GM18907 (cell line): ENCODE results near the gene DIO3.

ENCODE experiments used
- ATAC-seq: cut with Tn5 transposase; IDR thresholded peaks from one replicate; pipeline ENCODE4 v1.9.1; 2021; ENCODE audit warnings: mild to moderate bottlenecking, moderate library complexity; ENCODE audit not compliant: unreplicated experiment

DIO3 gene

GRCh38 chr14:101561145-101561896 lies at the start of gene DIO3:
DIO3 (plus strand) TSS chr14:101561495.
- no peak for ATAC-seq

DNA sequence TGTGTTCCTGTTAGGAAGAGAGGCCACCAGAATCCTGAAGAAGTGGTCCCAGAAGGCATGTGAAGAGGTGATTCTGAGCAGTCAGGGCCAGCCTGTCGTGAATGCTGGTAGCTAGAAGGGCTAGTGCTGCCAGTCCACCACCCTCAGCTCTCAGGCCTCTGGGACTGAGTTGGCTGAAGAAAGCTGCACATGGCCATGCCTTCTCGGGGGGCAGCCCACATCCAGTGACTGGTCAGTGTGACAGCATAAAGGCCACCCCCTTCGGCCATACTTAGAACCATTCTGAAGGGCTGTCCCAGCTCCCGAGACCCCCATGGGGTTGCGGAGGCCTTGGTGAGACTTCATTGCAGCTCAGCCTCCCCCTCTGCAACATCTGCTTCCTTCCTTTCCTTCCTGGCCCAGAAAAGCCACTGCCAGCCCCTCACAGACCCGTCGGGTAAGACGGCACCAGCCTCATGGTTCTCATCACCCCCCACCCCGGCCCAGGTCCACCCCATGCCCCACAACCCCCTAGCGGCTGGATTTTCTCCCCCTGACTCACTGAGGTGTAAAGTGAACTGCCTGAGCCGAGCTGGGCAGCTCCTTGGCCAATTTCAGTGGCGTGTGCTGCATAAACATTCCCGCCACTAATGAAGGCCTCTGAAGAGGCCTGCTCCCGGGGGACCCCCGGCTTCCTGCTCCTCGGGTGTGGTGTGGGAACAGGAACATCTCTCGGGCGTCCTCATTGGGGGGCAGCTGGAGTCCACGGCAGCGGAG lies 49.5 kb upstream of the DIO3 start:
- no peak for ATAC-seq

DNA sequence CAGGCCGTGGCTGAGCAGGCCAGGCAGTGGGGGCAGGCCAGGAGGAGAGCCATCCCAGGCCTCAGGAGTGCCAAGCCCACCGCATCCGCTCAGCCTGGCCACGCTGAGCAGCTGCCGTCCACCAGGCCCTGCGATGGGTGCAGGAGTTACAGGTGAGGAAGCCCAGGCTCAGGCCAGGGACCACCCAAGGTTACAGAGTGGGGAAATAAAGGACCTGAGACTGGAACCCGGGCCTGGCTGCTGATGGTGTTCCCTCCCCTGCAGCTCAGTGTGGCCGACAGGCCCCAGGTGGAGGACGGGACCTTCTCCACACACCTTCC lies 49.0 kb upstream of the DIO3 start:
- no peak for ATAC-seq

GRCh38 chr14:101514136-101514535 lies 47.2 kb upstream of the DIO3 start:
- no peak for ATAC-seq

DNA sequence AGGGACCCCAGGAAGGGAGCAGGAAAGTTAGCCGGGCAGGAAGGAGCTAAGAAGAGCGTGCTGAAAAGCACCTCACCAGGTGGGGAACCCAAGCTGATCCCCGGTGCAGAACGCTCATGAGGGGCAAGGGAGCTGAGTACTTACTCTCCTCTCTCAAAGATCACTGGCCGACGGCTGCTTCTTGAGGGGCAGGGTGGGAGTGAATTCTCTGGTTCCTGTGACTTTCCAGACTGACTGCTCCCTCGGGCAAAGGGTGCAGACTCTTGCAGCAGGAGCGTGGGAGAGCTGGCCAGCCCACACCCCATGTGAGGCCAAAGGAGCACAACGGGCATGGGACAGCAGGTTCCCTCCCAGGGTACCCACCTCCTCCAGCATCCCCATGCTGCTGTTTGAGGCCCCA lies 44.9 kb upstream of the DIO3 start:
- no peak for ATAC-seq

- ATAC-seq: no peak
Measured at GRCh38 chr14:101518611-101519473, 42.5 kb upstream of the DIO3 start.

GRCh38 chr14:101520621-101521472 lies 40.4 kb upstream of the DIO3 start:
- ATAC-seq: no peak

DNA sequence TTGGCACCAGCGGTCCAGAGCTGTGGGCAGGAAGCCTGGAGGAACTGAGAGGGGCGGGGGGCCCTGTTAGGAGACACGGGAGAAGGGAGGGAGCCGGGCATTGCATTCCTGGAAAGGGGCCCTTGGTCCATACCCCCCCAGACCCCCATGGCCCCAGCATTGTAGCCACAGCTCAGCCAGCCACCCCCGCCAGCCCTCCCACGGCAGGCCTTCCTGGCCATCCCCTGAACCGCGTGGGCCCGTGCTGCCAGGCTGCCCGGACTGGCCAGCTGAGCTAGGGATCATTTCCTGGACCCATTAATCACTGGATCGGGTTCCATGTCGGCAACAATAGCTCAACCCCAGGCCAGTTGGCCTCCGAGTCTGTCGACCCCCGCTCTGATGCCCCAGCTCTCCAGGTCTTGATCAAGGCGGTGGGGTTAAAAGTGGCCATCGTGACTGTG lies 39.8 kb upstream of the DIO3 start:
- no peak for ATAC-seq

DNA sequence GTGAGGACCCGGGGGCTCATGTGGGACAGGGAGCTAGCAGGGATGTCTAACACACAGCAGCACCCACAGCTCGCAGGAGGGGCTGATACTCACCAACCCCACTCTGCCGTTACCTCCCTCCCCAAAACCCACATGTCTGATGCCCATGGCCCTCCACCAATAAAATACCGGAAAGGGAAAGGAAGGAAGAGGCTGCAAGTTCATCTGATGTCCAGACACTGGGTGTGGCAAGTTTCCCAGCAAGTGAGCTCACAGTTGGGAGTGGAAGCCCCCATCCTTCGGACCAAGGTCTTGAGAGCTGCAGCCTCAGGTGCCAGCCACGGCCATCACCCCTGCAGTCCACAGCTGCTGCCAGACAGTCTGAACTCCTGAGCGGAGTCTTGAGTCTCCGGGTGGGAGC lies 39.3 kb upstream of the DIO3 start:
- no peak for ATAC-seq

DNA sequence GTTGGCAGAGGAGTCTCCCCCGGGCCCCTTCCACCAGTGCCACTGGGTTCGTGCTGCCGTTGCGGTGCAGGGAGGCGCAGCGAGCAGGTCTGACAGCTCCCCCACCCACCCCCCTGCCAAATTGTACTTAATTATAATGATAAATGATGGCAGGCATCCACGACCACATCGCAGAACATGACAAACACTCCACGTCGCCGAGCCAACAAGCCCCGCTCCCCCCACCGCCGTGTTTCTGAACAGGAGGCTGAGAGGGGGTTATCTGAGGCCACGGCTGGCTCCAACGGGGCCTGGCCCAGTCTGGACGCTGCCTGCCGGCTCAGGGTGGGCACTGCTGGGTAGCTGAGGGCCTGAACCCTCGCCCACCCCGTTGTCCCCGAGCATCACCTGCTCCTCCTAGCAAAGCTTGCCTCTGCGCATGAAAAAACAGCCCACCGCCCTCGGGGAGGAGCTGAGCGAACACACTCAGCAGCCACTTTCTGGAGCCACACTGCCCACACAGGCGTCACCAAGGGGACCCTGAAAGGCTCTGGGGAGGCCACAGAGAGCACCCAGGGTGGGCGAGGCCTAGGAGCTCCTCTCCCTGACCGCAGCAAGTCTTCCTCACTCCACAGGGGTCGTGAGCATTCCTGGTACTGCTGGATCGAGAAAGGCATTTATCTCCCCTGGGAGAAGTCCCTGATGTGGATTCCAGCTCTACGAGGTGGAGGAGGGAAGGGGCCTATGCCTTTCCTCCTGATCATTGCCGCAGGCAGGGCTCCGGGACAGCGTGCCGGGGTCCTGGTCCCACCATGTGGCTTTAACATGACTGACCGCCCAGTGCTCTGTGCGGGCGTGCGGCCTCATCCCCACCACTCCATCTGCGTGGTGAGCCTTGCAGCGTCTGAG lies 35.4 kb upstream of the DIO3 start:
- no peak for ATAC-seq

- ATAC-seq: no peak
Measured at GRCh38 chr14:101527987-101528386, 33.3 kb upstream of the DIO3 start.

- ATAC-seq: no peak
Measured at GRCh38 chr14:101529079-101529478, 32.2 kb upstream of the DIO3 start.

DNA sequence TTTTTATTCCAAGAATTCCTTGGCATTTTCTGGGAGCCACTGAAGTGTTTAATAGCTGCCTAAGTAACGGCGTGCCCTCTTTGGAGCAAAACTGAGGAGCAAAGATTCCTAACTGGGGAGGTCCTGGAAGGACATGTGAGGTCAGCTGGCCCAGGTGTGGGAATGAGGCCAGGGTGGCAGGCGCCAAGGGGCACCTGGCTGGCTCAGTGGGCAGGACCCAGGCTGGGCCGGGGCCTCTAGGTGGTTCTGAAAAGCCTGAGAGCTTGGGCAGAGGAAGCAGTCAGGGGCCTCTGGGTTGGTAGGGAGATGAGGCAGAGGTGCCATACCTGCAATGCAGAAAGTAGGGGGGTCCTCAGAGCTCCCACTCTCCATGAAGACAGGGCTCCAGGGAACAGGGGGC lies 27.1 kb upstream of the DIO3 start:
- ATAC-seq: no peak

- ATAC-seq: peak; percentile 50
Measured at GRCh38 chr14:101535232-101535631, 26.1 kb upstream of the DIO3 start.

DNA sequence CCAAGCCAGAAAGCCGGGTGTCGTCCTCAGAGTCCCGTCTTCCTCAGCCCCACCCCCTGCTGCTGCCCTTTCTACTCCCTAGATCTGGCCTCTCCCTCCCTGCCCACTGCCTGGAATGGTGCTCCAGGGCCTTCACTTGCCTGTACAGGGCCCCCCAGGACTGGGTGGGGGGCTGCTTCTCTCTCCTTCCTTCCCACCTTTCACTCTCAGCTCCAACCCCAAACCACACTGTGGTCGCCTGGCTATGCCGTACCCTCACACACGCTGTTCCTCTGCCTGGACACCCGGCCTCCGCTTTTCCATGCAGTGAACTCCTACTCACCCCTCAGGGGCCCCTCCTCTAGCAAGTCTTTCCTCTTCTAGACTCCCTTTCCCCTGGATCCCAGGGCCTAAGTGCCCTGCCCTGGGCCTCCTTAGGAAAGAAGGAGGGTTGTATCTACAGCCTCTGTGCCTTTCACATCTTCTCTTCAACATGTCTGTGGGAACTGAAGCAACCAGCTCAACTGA lies 25.5 kb upstream of the DIO3 start:
- ATAC-seq: no peak

GRCh38 chr14:101537286-101537685 lies 24.0 kb upstream of the DIO3 start:
- no peak for ATAC-seq

DNA sequence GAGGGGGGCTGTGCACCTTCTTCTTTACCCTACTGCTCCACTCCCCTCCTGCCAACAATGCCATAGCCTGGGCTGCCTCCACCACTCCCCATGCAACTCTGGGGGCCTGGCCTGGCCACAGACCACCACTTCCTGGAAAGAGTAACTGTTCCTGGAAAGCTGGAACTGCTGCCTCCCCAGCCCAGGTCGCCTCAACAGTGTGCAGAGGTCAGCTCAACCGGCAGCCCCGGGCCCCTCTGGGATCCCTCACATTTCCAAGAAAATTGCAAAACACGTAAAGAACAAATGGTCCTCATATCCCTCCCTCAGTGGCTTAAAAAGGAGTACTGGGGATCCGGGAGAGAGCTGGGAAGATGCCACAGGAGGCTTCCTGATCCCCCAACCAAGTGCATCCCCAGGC lies 22.4 kb upstream of the DIO3 start:
- no peak for ATAC-seq

DNA sequence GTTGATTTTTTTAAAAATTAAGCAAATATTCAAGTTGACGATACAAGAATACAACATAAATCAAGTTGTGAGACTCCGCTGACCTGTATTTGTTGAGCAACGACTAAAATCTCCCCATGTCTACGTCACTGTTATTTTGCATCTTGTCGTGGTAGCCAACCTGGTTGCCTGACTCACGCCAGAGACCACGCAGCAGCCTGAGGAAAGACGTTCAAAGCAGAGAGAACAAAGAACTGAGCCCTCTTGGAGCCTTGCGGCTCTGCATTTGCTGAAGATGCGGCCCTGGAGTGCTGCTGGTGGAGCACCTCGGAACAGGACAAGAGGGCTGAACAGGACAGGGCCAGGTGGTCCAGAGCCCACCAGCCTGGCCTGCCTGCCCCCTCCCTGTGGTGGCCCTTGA lies 21.4 kb upstream of the DIO3 start:
- no peak for ATAC-seq
